Central memory CD4-positive, alpha-beta T cell (primary cell): ENCODE data around the gene MAN1A2.
A peak's percentile ranks its signal among the peaks of the same experiment; 100 is the strongest.
"Not testable (repeated sequence)": the region's sequence is repeated elsewhere in the genome, so short reads cannot be mapped to it uniquely, and the experiment has no call there.

ENCODE experiments used
- DNase-seq: peaks from one replicate; pipeline ENCODE4 v3.0.0; 2022
- total RNA-seq, 3 experiments: gene quantifications; one replicate each; lab custom pipeline; 2026; lab: John Stamatoyannopoulos, UW

The MAN1A2 gene
- 91.9 to 218 (median 133) reads per million in 3 experiments for total RNA-seq

DNA sequence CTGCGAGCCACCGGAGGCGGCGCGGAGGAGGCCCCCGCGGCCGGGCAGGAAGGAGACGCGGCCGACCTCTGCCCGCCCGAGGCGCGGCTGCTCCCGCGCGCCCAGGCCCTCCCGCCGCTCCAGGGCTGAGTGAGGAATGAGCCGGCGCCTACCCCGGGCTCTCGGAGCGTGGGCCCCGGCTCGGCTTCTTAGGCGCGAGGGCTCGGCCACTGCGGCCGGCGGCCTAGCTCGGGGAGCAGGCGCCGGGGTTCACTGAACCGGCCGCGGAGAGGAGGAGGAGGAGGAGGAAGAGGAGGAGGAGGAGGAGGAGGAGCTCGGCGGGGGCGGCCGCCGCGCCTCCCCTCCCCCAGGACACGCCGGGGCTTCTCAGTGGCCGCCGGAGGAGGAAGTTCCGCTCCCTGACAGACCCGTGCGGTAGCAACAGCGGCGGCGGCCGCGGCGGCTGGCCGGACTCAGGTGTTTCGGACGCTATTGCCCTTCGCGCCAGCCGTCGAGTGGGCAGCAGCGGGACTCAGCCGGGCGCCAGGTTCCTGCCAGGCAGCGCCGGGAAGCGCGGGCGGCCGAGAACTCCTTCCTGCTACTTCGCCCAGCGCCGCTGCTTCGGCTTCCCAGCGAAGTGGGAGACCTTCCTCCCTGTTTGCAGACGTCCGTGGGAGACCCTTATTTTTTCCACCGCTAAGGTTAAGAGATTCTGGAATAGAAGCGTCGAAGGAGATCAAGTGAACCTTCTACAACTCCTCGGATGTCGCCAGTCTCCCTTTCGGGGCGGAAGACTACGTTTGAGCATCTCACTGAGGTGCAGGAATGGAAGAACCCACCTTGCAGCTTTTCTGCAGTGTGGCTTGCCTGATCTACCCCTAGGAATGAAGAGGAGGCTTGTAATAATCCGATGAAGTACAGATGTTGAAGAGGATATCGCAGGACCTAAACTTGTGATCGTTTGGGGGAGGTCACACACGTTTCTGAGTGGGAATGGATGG is at the start of gene MAN1A2:
TSS of gene MAN1A2 (plus strand) at position 404 of the 980 bp plus-strand sequence. CDS start 735 bp downstream, outside the sequence.
- DNase-seq, result peak; percentile 76

- DNase-seq, result no peak
These were observed 49.2 kb upstream of the MAN1A2 start for GRCh38 chr1:117318011-117318410.

DNA sequence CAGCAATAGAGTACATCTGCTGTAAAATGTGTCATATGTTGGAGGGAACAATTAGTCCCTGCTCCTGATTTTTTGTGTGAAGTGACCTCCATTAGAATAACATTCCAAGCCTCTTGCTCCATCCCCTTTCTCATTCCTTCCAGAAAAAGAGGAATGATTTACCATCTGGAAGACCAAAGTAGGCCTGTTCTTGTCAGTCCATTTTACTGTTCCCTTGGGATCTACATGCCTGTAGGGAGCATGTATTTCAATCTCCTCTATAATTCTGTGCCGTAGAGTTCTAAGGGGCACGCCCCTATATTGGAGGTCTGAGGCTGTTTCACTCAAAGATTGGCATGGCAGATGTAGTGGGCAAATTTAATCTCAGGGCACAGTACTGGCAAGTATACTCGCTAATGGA is 48.8 kb upstream of the MAN1A2 start:
- no peak for DNase-seq

DNA sequence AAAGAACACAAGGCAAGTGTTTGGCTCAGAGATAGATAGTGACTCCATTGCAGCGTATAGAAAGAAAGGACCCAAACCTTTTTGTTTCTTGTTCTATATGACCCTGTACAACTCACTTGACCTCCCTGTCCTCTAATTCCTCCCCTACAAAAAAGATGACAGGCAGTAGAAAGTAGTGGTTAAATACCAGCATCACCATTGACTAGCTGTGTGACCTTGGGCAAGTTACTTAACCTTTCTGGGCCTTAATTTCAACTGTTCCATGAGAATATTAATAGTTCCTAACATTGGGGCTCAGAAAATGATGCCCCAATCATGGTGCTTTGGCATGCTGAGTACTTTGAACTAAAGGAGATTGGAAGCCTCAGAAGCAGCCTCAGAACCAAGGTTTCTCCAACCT is 46.7 kb upstream of the MAN1A2 start:
- DNase-seq, result no peak

- no peak for DNase-seq
These were observed 45.3 kb upstream of the MAN1A2 start for GRCh38 chr1:117321680-117322609.

- DNase-seq, result no peak
These were observed 42.9 kb upstream of the MAN1A2 start for GRCh38 chr1:117324357-117324756.

GRCh38 chr1:117326035-117326434 is 41.2 kb upstream of the MAN1A2 start:
- DNase-seq, result not testable (repeated sequence)

DNA sequence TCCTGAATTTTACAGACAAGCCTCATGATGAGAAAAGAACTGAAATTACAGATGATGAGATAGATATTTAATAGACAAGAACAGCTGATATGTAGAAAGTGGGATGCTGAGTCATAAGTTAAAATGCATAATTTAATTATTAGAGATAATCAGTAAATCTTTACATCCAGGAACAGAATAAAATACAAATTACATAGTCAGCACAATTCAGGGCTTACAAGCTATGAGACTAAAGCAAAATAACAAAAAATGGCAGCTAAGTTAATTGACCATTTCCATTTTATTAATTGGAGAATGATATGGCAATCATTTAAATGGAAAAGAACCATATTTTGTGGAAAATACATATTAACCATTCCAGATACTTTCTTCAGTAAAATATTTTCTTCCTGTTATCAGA is 40.2 kb upstream of the MAN1A2 start:
- DNase-seq, result no peak

DNA sequence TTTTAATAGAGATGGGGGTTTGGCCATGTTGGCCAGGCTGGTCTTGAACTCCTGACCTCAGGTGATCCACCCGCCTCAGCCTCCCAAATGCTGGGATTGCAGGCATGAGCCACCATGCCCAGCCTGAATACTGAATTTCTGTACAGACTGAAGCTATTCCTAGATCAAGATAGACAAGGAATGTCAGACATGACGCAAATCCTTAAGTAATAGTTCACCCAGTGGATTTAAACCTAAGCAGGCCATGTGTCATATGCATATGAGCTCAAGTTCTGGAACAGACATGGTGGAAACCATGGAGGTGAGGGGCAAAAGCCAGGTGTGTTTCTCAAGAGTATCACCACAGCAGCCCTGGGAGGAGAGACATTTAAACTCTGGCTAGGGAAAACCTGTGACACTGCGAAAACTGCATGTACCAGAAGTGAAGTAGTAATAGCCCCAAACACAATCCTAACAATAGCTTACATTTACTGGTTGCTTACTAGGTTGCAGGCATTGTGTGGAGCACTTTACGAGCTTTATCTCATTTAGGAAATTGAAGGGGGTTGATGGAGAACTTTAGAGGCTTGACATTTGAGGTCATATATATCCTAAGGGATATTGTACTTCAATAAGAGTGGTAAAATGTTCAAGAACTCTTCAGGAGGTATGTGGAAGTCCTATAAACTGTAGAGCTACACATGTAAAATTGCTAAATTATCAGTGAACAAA is 31.7 kb upstream of the MAN1A2 start:
- DNase-seq, result no peak

GRCh38 chr1:117336088-117336817 is 31.0 kb upstream of the MAN1A2 start:
- DNase-seq, result no peak

GRCh38 chr1:117339866-117340700 is 27.2 kb upstream of the MAN1A2 start:
- DNase-seq, result peak; percentile 34

DNA sequence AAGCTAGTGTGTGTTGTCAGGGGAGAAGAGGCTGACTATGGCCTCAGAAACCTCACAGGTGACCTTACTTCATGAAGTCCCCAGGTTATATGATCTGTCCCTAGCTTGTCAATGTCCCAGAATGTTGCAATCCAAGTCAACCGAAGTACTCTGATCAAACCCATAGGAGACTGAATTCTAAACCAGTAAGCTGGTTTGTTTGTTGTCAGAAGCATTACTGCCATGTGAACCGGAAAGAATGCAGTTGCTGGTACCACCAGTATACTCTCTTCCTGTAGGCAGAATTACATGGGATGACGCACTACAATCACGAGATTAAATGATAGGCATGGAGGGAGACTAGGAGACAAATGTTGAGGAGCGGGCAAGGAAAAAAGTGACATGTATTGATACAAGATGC is 26.1 kb upstream of the MAN1A2 start:
- no peak for DNase-seq

DNA sequence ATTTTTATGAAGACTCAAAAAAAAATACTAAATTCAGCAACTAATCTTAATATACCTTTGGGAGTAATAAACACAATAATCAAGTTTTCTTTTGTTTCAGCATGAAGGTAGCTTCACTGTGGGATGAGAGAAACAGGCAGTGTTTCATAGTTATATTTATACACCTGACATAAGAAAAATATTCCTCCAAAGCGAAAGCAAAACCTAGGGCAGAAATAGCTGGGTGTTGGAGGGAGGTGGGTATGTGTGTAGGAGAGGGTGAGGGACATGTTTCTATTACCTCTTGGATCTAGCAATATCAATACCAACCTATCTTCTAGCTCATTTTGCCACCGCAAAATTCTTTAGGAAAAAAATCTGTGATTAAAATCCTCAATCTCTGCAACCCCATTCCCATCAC is 24.9 kb upstream of the MAN1A2 start:
- no peak for DNase-seq

- peak; percentile 17 for DNase-seq
These were observed 20.9 kb upstream of the MAN1A2 start for GRCh38 chr1:117346206-117346928.

DNA sequence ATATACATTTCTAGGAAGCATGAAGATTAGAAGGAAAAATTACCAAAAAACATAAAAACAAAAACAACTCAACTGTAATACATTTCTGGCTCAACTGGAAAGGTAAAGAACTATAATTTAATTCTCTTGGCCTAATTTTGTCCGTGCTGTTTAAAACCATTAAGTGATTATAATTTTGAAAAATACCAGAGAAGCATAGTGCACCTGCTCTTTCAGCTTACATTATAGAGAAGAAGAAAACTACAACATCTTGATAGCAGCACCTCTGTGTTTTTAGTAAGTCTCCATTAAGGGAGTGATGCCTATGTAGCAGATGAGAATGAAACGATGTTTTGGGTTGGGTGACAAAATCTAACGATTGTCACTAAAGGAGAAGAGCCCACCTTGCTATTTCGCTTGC is 19.3 kb upstream of the MAN1A2 start:
- DNase-seq, result no peak

GRCh38 chr1:117352695-117353094 is 14.6 kb upstream of the MAN1A2 start:
- not testable (repeated sequence) for DNase-seq

- DNase-seq, result peak; percentile 58
These were observed 9.2 kb upstream of the MAN1A2 start for GRCh38 chr1:117357833-117358603.

GRCh38 chr1:117358604-117358887 is 8.7 kb upstream of the MAN1A2 start:
- not testable (repeated sequence) for DNase-seq

DNA sequence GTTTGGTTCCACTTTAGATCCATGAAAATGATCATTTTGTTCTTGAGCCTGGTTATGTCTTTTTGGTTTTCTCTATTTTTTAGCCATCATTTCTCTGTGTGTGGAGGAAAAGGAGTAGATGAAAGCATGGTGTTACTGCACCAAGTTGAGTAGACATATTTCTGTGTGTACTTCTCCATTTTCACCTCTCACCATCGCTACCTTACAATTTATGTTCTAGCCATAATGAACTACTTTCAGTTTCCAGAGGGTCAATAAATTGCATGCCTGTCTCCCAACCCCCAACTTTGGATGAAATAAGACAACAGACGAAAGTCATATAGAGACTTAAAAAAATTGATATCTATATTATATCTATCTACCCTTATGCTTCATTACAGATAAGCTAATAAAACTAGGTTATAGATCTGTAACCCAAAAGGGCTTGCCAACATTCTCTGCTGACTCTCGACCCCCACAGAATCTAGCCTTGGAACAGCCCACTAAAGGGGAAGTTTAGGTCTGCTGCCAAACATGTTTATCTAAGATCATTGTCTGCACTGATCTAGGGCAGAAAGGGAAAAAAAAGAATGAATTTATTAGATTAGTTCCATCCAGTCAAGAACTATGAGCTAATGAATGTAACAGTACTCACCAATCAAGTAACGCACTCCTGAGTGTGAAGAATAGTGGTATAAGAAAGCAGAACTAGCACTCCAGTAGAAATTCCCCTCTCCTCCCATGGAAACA is 7.5 kb upstream of the MAN1A2 start:
- no peak for DNase-seq
